ENCODE measurements around the gene LDLR. TPM values are rescaled to one million over a fixed set of nuclear protein-coding genes. Genes with fewer than 3 reads are reported as not detected.

LDLR gene
- total and polyA plus RNA-seq, 2 donors (not counting 3 experiments of a cell fraction or from before 2014, with no cell fraction given): 142 to 174 TPM

DNA sequence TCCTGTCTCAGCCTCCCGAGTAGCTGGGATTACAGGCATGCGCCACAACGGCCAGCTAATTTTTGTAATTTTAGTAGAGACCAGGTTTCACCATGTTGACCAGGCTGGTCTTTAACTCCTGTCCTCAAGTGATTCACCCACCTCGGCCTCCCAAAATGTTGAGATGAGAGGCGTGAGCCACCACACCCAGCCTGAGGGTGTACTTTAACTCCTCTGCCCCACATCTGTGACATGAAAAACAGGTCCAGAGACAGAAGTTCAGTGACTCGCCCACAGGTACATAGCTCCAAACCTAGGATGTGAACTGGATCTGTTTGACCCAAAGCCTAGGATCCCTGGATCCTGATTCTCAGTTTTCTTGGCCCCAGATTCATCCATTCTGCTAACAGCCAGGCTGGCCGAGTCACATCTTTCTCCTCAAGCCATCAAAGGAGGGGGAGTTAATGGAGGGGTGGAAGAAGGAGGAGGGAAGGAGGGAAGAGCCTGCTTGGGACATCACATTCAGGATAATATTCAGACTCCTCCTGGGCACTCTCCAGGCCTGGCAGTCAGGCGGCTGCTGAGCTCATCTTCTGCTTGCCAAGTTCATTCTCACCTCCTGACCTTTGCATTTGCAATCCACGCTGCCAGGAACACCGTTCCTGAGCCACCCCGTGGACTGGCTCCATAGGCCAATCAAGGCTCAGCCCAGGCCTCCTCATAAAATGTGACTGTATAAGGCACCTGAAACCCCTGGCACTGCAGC, 63.2 kb downstream of the LDLR start:
- intact Hi-C loops (cut with micrococcal nuclease): no loop called here
- DNase-seq (ENCODE audit: low read depth, low spot score) (peak; percentile 67), FAIRE-seq (no peak)
- ChIA-PET CTCF (interaction anchor here (0.6 to 2.6 kb wide), 5 partner anchors 9 to 51 kb away, joined by 3 to 13 read pairs (median 7); no protein-coding TSS in a partner anchor), POLR2A (no interaction called here)
- Histone ChIP-seq H3K9me1 (replicated peaks; ENCODE audit: control insufficient read depth, extremely low read depth, insufficient read depth, low read length) (no peaks in the 10 kb centered on the region), H2AFZ (ENCODE audit: low read depth, low read length) (peak overlapping the region; percentile 57), H3K27me3 (ENCODE audit: control insufficient read depth in 2 of 2, insufficient read depth in 2 of 2, low read length in 2 of 2) (no peaks in the 10 kb centered on the region), H3K27ac (ENCODE audit: insufficient read depth, low read depth, low read length) (peak overlapping the region; percentile 68), H3K4me1 (ENCODE audit: control insufficient read depth, extremely low read depth, insufficient read depth, low read length) (peaks cover 22% of the 10 kb centered on the region), H3K4me3 (replicated peaks in 1 of 3; ENCODE audit: insufficient read depth in 1 of 3, low read depth in 1 of 3, low read length in 3 of 3) (no peak overlapping the region), H3K36me3 (ENCODE audit: control insufficient read depth in 2 of 2, extremely low read depth in 1 of 2, insufficient read depth in 2 of 2, low read length in 2 of 2) (no peaks in the 10 kb centered on the region), H3K79me2 (ENCODE audit: control insufficient read depth, insufficient read depth, low read length) (peaks cover 46% of the 10 kb centered on the region), H3K4me2 (ENCODE audit: insufficient read depth, low read length) (peak overlapping the region; percentile 37), H4K20me1 (replicated peaks; ENCODE audit: control insufficient read depth, extremely low read depth, insufficient read depth, low read length) (no peaks in the 10 kb centered on the region), H3K9me3 (replicated peaks; ENCODE audit: control insufficient read depth, insufficient read depth, low read length) (no peaks in the 10 kb centered on the region), H3K9ac (replicated peaks; ENCODE audit: extremely low read depth, insufficient read depth, low read length) (peak overlapping the region; percentile 53)
- dilution Hi-C loops (cut with MboI; ENCODE audit: extremely low pct_ligation_motif_present, low sequenced_read_pairs): no loop called here
- no peak for TF ChIP-seq CTCF (IDR thresholded peaks at IDR 0.05; ENCODE audit: extremely low read depth in 1 of 2, insufficient read depth in 1 of 2, low read depth in 1 of 2, low read length in 2 of 2)
- TF ChIP-seq POLR2AphosphoS5 (IDR thresholded peaks at IDR 0.05; ENCODE audit: insufficient read depth, low read depth, low read length): no peak
- no peak for TF ChIP-seq MYC (IDR thresholded peaks at IDR 0.05; ENCODE audit: low read depth, low read length)
- TF ChIP-seq GATA2 (IDR thresholded peaks at IDR 0.05; ENCODE audit: insufficient read depth, insufficient read length, low read depth, low read length): no peak
- TF ChIP-seq FOS (IDR thresholded peaks at IDR 0.05; ENCODE audit: borderline replicate concordance, insufficient read depth, low read length): no peak
- TF ChIP-seq EZH2 (IDR thresholded peaks at IDR 0.05; ENCODE audit: borderline replicate concordance, low read depth, low read length, severe bottlenecking): no peak
- TF ChIP-seq, protein P1, sequence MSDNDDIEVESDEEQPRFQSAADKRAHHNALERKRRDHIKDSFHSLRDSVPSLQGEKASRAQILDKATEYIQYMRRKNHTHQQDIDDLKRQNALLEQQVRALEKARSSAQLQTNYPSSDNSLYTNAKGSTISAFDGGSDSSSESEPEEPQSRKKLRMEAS (IDR thresholded peaks at IDR 0.05; ENCODE audit: insufficient read depth, insufficient read length): no peak
- TF ChIP-seq JUN (IDR thresholded peaks at IDR 0.05; ENCODE audit: borderline replicate concordance, insufficient read depth, insufficient read length, low read depth): no peak
- no peak for TF ChIP-seq POLR2A (IDR thresholded peaks at IDR 0.05; ENCODE audit: low read depth, low read length)
- no TSS peak for BruUV-seq (replicated peaks)

Data from endothelial cell of umbilical vein (primary cell).